K562 (cell line): ENCODE data around the gene TTLL3. TPM values are rescaled to one million over a fixed set of nuclear protein-coding genes. Genes with fewer than 3 reads are reported as not detected.

ENCODE experiments used
- ARID3B ChIP-seq: fragments of 250-450 bp; sonication (Bioruptor Pico); IDR thresholded peaks from 2 replicates; pipeline ENCODE4 v1.4.0; 2020; ENCODE audit warnings: borderline replicate concordance
- CBX5 ChIP-seq: IDR thresholded peaks from 2 replicates; pipeline ENCODE4 v1.6.1; 2014; ENCODE audit warnings: low read depth, borderline replicate concordance
- CUX1 ChIP-seq: fragments of 200-800 bp; sonication (Bioruptor generic); IDR thresholded peaks from 2 replicates; pipeline ENCODE4 v1.6.1; 2016; ENCODE audit warnings: missing genetic modification characterization, missing compliant biosample characterization
- ELF2 ChIP-seq: fragments of 250-450 bp; sonication (Bioruptor Pico); IDR thresholded peaks from 2 replicates; pipeline ENCODE4 v1.5.0; 2021; ENCODE audit warnings: mild to moderate bottlenecking
- EZH2 ChIP-seq: IDR thresholded peaks from 2 replicates; pipeline ENCODE4 v1.6.1; 2012; ENCODE audit warnings: low read depth, mild to moderate bottlenecking, inconsistent platforms, low read length, borderline replicate concordance
- IRF2 ChIP-seq: sonication (generic); formaldehyde crosslinking; IDR thresholded peaks from 2 replicates; pipeline ENCODE4 v1.8.1; 2022; ENCODE audit warnings: mild to moderate bottlenecking, missing genetic modification reagents
- IRF9 ChIP-seq: fragments of 450-650 bp; IDR thresholded peaks from 2 replicates; pipeline ENCODE4 v1.6.1; 2016; ENCODE audit warnings: missing biosample characterization, missing genetic modification characterization
- KDM2B ChIP-seq: fragments of 250-450 bp; sonication (Bioruptor Pico); IDR thresholded peaks from 2 replicates; pipeline ENCODE4 v1.8.0; 2021; ENCODE audit warnings: mild to moderate bottlenecking, moderate library complexity
- POLR3G ChIP-seq: IDR thresholded peaks from 2 replicates; pipeline ENCODE4 v1.6.1; 2011; ENCODE audit not compliant: insufficient read length, insufficient replicate concordance; ENCODE audit errors: extremely low read depth
- SRF ChIP-seq, 2 experiments: fragments of 250-450, 450-650 bp in 1 of 2; sonication (Bioruptor Pico) in 1 of 2; sonication (generic) in 1 of 2; formaldehyde crosslinking; IDR thresholded peaks; 2 replicates each; pipeline versions ENCODE4 v1.5.0 to v1.5.1; 2020 to 2022; ENCODE audit warnings: mild to moderate bottlenecking in 1 of 2, missing genetic modification reagents in 1 of 2
- STAT5B ChIP-seq: fragments of 250-450 bp; sonication (Bioruptor Pico); IDR thresholded peaks from 2 replicates; pipeline ENCODE4 v1.8.0; 2021; ENCODE audit warnings: mild to moderate bottlenecking, inconsistent platforms
- TBP ChIP-seq: optimal IDR thresholded peaks from 2 replicates; pipeline ENCODE3; 2011; ENCODE audit warnings: low read depth, low read length, improper control_type of control experiment
- VEZF1 ChIP-seq: fragments of 200-800 bp; sonication (Bioruptor generic); IDR thresholded peaks from 2 replicates; pipeline ENCODE4 v1.6.1; 2017; ENCODE audit warnings: missing genetic modification characterization, missing compliant biosample characterization
- WHSC1 ChIP-seq: IDR thresholded peaks from one replicate; pipeline ENCODE4 v1.6.1; 2012; ENCODE audit warnings: low read length, control low read depth, inconsistent platforms
- ZNF311 ChIP-seq: fragments of 250-450 bp; sonication (Bioruptor Pico); IDR thresholded peaks from 2 replicates; pipeline ENCODE4 v1.4.0; 2020; ENCODE audit warnings: mild to moderate bottlenecking, moderate library complexity
- ZNF316 ChIP-seq: fragments of 450-650 bp; IDR thresholded peaks from 2 replicates; pipeline ENCODE4 v1.6.1; 2016
- ZNF561 ChIP-seq: fragments of 450-650 bp; formaldehyde crosslinking; conservative IDR thresholded peaks from 2 replicates; pipeline ENCODE4 v1.4.0; 2020; ENCODE audit warnings: mild to moderate bottlenecking, moderate library complexity
- ZNF76 ChIP-seq: fragments of 250-450 bp; sonication (Bioruptor Pico); IDR thresholded peaks from 2 replicates; pipeline ENCODE4 v1.4.0; 2020; ENCODE audit warnings: mild to moderate bottlenecking, moderate library complexity, borderline replicate concordance
- ZNF77 ChIP-seq: fragments of 250-450 bp; sonication (Bioruptor Pico); IDR thresholded peaks from 2 replicates; pipeline ENCODE4 v1.5.0; 2020
- ZNF778 ChIP-seq: fragments of 450-650 bp; formaldehyde crosslinking; IDR thresholded peaks from 2 replicates; pipeline ENCODE4 v1.4.0; 2020; ENCODE audit warnings: mild to moderate bottlenecking, moderate library complexity
- polyA plus RNA-seq, 8 experiments: library from polyadenylated mRNA; depleted of rRNA in 4 of 8; stranded (reverse) in 5 of 8; unstranded in 3 of 8; fragments of >200 nt; fragmentation: Nextera tagmentation in 2 of 8; fragmentation: Illumina TruSeq in 1 of 8; extraction: Ambion mirVana in 2 of 8; extraction: Trizol in 1 of 8; gene quantifications; 2 replicates each; pipeline versions ENCODE4 v1.2.1 to v1.2.3, GENCODE V29; 2011 to 2014; ENCODE audit warnings: inconsistent platforms in 1 of 8, missing spikeins in 1 of 8
- total RNA-seq, 7 experiments: library from RNA; depleted of rRNA in 6 of 7; stranded (reverse); fragments of >200 nt in 6 of 7; fragmentation: Illumina TruSeq in 2 of 7; extraction: Trizol in 2 of 7; gene quantifications; 2 replicates each; pipeline versions ENCODE4 v1.2.1 to v1.2.3, GENCODE V29; 2011 to 2021; ENCODE audit warnings: low replicate concordance in 1 of 7

TTLL3 gene
- total and polyA plus RNA-seq, 9 of the 15 experiments (the other 6 are each of a cell fraction or from before 2014, with no cell fraction given) = 8.9 to 106 (median 33.2) TPM

GRCh38 chr3:9862391-9863057, 52.5 kb downstream of the TTLL3 start (continued):
- TF ChIP-seq ZNF76 (CRISPR knock-in tag) (no peak), POLR3G (no peak), EZH2 (no peak), STAT5B (CRISPR knock-in tag) (no peak), ELF2 (CRISPR knock-in tag) (no peak), ZNF77 (no peak), ARID3B (CRISPR knock-in tag) (no peak), ZNF316 (no peak), SRF (CRISPR knock-in tag; IDR thresholded peaks at IDR 0.05) (peak in 1 of 2 experiments; percentile 85; a peak in 2 of 4 replicates), ZNF561 (no peak), IRF9 (tag) (no peak), WHSC1 (no peak), KDM2B (CRISPR knock-in tag) (no peak), CBX5 (0 out of 2 replicates have a peak, but pooled peaks have one; percentile 3), ZNF778 (CRISPR knock-in tag) (no peak), TBP (peak; percentile 70), CUX1 (no peak), ZNF311 (CRISPR knock-in tag) (no peak), VEZF1 (CRISPR knock-in tag) (peak; percentile 75), IRF2 (CRISPR knock-in tag) (no peak)
